Measurements from ENCODE around the gene KCNIP2.
"Not testable (repeated sequence)": the region's sequence is repeated elsewhere in the genome, so short reads cannot be mapped to it uniquely, and the experiment has no call there.

Gene KCNIP2

GRCh38 chr10:101826852-101827434 is 16.7 kb downstream of the KCNIP2 start:
- DNase-seq = no peak

DNA sequence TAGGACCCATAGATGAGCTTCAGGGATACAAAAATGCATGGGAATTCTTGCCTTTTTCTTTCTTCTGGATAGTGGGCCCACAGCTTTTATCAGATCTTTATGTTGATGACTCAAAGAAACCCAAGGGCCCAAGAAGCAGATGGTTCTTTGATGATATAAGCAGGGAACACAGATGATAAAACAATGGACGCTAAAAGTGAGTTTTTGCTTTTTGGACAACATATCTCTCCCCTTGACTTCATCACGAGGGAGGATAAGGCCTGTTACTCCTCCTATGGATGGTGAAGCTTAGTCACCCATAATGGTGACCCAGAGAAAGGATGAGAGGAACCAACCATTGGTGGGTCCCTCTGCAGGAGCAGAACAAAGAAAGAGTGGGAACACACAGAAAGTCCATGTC is 18.9 kb downstream of the KCNIP2 start:
- no peak for DNase-seq

GRCh38 chr10:101818872-101819633 is 24.5 kb downstream of the KCNIP2 start:
- DNase-seq = no peak

DNA sequence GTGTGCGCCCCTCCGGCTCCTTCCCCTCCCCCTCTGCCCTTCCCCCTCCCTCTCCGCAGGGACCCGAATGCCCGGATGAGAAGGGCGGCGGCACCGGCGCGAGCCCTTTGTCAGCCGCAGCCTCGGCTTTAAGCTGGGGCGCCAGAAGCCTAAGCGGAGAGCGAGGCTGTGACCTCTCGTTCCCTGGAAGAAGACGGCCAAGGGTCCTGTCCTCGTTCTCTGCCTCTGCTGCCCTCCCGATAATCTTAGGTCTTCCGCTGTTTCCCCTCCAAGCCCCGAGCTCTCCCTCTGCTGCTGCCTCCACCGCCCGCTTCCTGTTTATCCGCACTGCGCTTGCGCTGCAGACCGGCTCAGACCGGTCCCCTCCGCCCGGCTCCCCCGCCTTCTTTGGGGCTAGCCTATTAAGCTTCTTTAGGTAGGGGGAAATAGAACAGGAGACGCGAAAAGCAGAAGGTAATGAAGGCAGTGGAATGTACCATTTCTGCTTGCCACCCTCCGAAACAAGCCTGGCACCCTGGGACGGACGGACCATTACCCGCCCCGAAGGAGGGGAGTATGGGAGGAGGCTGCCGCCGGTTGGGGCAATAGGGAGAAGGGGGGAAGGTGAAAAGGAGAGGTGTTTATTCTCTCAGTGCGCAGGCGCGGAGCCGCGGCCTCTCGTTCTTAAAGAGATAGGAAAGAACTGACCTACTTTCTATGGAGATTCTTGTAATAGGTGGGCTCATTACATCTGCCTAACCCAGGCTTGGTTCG is 25.3 kb downstream of the KCNIP2 start, which contains the start of gene OGA:
OGA (minus strand) TSS at position 326 of the 753 bp plus-strand sequence. CDS start 422 bp downstream, outside the sequence.
- DNase-seq = peak; percentile 93

GRCh38 chr10:101817337-101818118 is 26.1 kb downstream of the KCNIP2 start:
- DNase-seq = no peak

GRCh38 chr10:101816913-101817336 is 26.7 kb downstream of the KCNIP2 start:
- DNase-seq = no peak

GRCh38 chr10:101816376-101816775 is 27.2 kb downstream of the KCNIP2 start:
- no peak for DNase-seq

- DNase-seq = no peak
Measured at GRCh38 chr10:101814466-101815071, 29.0 kb downstream of the KCNIP2 start.

DNA sequence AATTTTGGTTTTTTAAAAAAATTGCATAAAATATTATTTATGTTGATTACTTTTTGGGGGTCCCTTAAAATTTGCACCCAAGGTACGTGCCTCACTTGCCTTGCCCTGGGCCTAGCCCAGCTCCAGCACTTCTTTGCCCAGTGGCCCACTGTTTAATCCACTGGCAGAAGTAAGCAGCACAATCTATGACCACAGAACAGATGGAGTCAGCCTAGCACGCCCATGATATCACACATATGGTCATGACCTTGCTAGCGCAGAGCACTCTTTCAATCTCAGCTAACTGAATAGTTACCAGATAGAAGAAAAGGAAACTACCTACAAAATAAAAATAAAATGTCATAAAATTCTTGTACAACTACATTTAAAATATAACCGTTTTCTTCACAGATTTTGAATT is 31.0 kb downstream of the KCNIP2 start:
- no peak for DNase-seq

DNA sequence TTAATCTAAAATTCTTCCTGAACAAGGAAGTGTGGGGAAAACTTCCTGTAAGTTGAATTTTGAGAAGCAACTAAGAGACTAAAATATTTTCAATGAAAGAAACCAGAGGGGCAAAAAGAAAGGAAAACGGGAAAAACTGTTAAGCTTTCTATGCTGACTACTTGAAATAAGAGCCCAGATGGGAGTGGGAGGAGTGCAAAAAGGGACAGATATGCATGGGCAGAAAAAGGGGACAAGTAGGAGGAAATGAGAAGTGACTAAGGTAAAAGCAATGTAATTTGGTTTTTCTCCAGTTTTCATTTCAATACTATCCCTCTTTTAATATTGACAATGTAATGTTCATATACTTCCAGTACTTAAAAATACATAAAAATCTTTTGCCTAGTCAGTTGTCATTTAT is 36.4 kb downstream of the KCNIP2 start:
- no peak for DNase-seq

- no peak for DNase-seq
Measured at GRCh38 chr10:101803511-101803910, 40.1 kb downstream of the KCNIP2 start.

- no peak for DNase-seq
Measured at GRCh38 chr10:101797403-101798059, 46.1 kb downstream of the KCNIP2 start.

DNA sequence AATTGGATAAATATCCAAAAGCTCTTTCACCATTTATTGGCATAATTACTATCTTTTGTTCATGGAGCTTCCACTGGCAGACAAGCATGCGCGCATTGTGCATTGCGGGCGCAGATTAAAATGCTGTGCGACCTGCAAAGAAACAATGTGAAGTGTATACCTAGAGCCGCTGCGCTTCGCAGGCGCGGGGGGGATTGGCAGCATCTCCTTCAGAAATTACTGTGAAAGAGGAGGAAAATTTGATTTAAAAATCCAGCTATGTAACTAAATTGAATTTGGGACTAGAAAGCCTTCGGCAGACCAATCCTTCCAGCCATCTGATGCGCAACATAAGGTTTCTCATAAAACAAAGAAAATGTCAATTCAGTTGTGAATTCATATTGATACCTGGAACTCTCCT is 50.1 kb downstream of the KCNIP2 start:
- no peak for DNase-seq

DNA sequence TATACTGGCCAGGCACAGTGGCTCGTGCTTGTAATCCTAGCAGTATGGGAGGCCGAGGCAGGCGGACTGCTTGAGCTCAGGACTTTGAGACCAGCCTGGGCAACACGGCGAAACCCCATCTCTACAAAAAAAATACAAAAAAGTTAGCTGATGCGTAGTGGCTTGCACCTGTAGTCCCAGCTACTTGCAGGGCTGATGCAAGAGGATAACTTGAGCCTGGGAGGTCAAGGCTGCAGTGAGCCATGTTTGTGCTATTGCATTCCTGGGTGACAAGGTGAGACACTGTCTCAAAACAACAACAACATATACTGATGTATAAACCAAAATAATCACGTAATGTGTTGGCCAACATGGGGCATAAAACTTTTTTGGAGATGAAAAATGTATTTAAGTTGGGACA is 53.9 kb downstream of the KCNIP2 start:
- no peak for DNase-seq

DNA sequence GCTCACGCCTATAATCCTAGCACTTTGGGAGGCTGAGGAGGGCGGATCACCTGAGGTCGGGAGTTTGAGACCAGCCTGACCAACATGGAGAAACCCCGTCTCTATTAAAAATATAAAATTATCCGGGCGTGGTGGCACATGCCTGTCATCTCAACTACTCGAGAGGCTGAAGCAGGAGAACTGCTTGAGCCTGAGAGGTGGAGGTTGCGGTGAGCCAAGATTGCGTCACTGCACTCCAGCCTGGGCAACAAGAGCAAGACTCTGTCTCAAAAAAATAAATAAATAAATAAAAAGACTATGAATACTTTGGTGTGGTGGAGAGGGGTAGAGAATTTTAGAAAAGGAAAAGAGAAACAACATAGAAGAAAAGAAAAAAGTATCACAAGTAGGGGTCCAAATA is 54.4 kb downstream of the KCNIP2 start:
- DNase-seq = not testable (repeated sequence)

- DNase-seq = no peak
Measured at GRCh38 chr10:101785801-101786200, 57.8 kb downstream of the KCNIP2 start.

DNA sequence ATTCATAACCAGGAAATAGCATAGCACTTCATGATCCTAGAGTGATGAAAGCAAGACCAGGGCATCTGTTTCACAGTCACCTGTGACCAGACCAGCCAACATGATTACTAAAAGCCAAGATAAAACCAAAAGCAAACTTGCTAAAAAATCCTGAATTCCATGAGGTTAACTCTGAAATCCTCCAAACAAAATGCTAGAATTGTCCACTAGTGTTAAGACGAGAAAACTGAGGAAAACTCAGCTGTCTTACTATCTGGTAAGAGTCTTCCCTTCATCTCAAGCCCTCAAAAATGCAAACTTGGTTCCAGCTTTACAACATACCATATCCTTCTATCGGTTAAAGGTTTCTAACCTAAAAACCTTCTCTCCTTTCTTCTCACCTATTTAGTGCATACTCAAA is 59.0 kb downstream of the KCNIP2 start:
- DNase-seq = no peak

GRCh38 chr10:101783736-101784118 is 59.9 kb downstream of the KCNIP2 start:
- no peak for DNase-seq

GRCh38 chr10:101782811-101783735 is 60.5 kb downstream of the KCNIP2 start, which contains the start of gene NPM3:
NPM3 (minus strand) TSS chr10:101783446; CDS start chr10:101783390, 56 bp downstream.
- DNase-seq = peak; percentile 84

- DNase-seq = no peak
Measured at GRCh38 chr10:101781984-101782810, 61.4 kb downstream of the KCNIP2 start.
